ENCODE results near the gene ARRB1.

DNA sequence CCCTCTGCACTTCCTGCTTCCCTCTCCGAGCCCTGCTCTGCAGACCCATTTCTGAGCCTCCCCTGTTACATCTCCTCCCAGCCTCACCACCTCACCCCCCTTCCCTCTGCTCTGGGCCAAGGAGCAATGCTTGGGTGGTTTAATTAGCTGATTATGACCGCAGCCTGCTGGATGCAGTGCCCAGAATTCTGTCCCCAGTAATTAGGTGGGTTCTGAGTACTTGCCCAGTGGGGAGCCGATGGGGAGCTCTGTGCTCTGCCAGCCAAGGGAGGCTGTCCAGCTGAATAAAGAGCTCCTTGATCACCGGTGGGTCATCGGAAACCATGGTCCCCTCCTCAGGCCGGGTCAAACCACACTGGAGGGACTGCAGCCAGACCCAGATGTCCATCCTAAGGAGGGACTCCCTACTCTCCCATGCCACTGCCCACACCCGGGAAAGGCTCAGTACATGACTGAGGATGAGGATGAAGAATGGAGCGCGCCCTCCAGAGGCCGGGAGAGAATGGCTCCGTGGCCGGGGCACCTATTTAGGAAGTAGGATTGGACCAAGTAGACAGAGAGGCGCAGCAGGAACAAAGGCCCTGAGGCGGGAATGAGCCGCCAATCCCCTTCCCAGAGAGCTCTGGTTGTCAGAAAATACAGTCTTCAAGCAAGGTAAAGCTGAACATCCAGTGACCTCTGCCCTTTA, 9.1 kb downstream of the ARRB1 start:
- TF ChIP-seq, protein P1, sequence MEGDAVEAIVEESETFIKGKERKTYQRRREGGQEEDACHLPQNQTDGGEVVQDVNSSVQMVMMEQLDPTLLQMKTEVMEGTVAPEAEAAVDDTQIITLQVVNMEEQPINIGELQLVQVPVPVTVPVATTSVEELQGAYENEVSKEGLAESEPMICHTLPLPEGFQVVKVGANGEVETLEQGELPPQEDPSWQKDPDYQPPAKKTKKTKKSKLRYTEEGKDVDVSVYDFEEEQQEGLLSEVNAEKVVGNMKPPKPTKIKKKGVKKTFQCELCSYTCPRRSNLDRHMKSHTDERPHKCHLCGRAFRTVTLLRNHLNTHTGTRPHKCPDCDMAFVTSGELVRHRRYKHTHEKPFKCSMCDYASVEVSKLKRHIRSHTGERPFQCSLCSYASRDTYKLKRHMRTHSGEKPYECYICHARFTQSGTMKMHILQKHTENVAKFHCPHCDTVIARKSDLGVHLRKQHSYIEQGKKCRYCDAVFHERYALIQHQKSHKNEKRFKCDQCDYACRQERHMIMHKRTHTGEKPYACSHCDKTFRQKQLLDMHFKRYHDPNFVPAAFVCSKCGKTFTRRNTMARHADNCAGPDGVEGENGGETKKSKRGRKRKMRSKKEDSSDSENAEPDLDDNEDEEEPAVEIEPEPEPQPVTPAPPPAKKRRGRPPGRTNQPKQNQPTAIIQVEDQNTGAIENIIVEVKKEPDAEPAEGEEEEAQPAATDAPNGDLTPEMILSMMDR (IDR thresholded peaks at IDR 0.05; ENCODE audit: low read depth, low read length): no peak
- TF ChIP-seq EZH2phosphoT487 (IDR thresholded peaks at IDR 0.05; ENCODE audit: low read depth): no peak

Data from OCI-LY3 (cell line).